T-helper 2 cell treated with Interferon-gamma antibody and Interleukin-4, amounts not matched to agents 100 ng/mL and 5 ng/mL, for 36 hours (primary cell): ENCODE measurements around the gene STX18. TPM values are rescaled to one million over a fixed set of nuclear protein-coding genes. Genes with fewer than 3 reads are reported as not detected.
"Not testable (repeated sequence)": the region's sequence is repeated elsewhere in the genome, so short reads cannot be mapped to it uniquely, and the experiment has no call there.

Source experiments
- intact Hi-C: fragments of 100-400 bp; cut with micrococcal nuclease; formaldehyde crosslinking; loops from one replicate; pipeline ENCODE4 v1.15.1; 2023
- total RNA-seq: library from RNA; stranded (reverse); gene quantifications from 2 replicates; pipeline ENCODE4 v1.2.3, GENCODE V29; 2022

STX18 gene
- total RNA-seq, 1 donor from 2014 or later, result 21.8 TPM

- intact Hi-C loops, result no loop called here
Observed at GRCh38 chr4:4555916-4556315, 14.1 kb upstream of the STX18 start.

- intact Hi-C loops, result no loop called here
Observed at GRCh38 chr4:4554234-4554633, 12.4 kb upstream of the STX18 start.

- intact Hi-C loops, result not testable (repeated sequence)
Observed at GRCh38 chr4:4552042-4552441, 10.2 kb upstream of the STX18 start.

GRCh38 chr4:4550161-4550560, 8.3 kb upstream of the STX18 start:
- intact Hi-C loops, result not testable (repeated sequence)

- intact Hi-C loops, result no loop called here
Observed at GRCh38 chr4:4549534-4549933, 7.7 kb upstream of the STX18 start.

- intact Hi-C loops, result loop anchor here (5.0 kb wide), 1 partner anchor 41 kb away; no protein-coding TSS in a partner anchor
Observed at GRCh38 chr4:4542774-4543485, 1.1 kb upstream of the STX18 start.

- intact Hi-C loops, result loop anchor here (1.0 to 5.0 kb wide), 3 partner anchors 39 to 293 kb away; partner anchors contain the start of genes LYAR, TMEM128 and ZBTB49
Observed at GRCh38 chr4:4541040-4541631, 712 bp downstream of the STX18 start.

GRCh38 chr4:4539481-4539880, 2.4 kb downstream of the STX18 start:
- intact Hi-C loops, result no loop called here

- intact Hi-C loops, result no loop called here
Observed at GRCh38 chr4:4535590-4535989, 6.3 kb downstream of the STX18 start.

- intact Hi-C loops, result no loop called here
Observed at GRCh38 chr4:4534515-4535145, 7.2 kb downstream of the STX18 start.

- intact Hi-C loops, result no loop called here
Observed at GRCh38 chr4:4533461-4534169, 8.2 kb downstream of the STX18 start.

GRCh38 chr4:4532371-4533154, 9.3 kb downstream of the STX18 start:
- intact Hi-C loops, result no loop called here

- intact Hi-C loops, result no loop called here
Observed at GRCh38 chr4:4529392-4529791, 12.5 kb downstream of the STX18 start.

GRCh38 chr4:4526401-4526800, 15.4 kb downstream of the STX18 start:
- intact Hi-C loops, result no loop called here

- intact Hi-C loops, result no loop called here
Observed at GRCh38 chr4:4524364-4524763, 17.5 kb downstream of the STX18 start.

- intact Hi-C loops, result no loop called here
Observed at GRCh38 chr4:4521731-4522130, 20.1 kb downstream of the STX18 start.

GRCh38 chr4:4521136-4521535, 20.7 kb downstream of the STX18 start:
- intact Hi-C loops, result no loop called here

- intact Hi-C loops, result no loop called here
Observed at GRCh38 chr4:4519297-4519894, 22.5 kb downstream of the STX18 start.

- intact Hi-C loops, result no loop called here
Observed at GRCh38 chr4:4518747-4519146, 23.1 kb downstream of the STX18 start.

- intact Hi-C loops, result no loop called here
Observed at GRCh38 chr4:4514786-4515185, 27.1 kb downstream of the STX18 start.

- intact Hi-C loops, result no loop called here
Observed at GRCh38 chr4:4512282-4512681, 29.6 kb downstream of the STX18 start.
